AG09309 (cell line): ENCODE measurements around the gene NFASC.

ENCODE experiments used
- DNase-seq: peaks from one replicate; pipeline ENCODE4 v3.0.0-alpha.2; 2010; ENCODE audit warnings: low read depth
- H3K4me3 ChIP-seq: 2 replicates; pipeline ENCODE4 v1.5.1; 2011; ENCODE audit warnings: mild to moderate bottlenecking, low read depth, low read length, moderate library complexity; ENCODE audit not compliant: control insufficient read depth
- TF ChIP-seq, protein P1 (sequence below): IDR thresholded peaks from 2 replicates; pipeline ENCODE4 v1.5.1; 2011; ENCODE audit warnings: mild to moderate bottlenecking, low read depth, low read length, inconsistent platforms; ENCODE audit not compliant: insufficient read depth, control insufficient read depth; ENCODE audit errors: missing control alignments

Gene NFASC

DNA sequence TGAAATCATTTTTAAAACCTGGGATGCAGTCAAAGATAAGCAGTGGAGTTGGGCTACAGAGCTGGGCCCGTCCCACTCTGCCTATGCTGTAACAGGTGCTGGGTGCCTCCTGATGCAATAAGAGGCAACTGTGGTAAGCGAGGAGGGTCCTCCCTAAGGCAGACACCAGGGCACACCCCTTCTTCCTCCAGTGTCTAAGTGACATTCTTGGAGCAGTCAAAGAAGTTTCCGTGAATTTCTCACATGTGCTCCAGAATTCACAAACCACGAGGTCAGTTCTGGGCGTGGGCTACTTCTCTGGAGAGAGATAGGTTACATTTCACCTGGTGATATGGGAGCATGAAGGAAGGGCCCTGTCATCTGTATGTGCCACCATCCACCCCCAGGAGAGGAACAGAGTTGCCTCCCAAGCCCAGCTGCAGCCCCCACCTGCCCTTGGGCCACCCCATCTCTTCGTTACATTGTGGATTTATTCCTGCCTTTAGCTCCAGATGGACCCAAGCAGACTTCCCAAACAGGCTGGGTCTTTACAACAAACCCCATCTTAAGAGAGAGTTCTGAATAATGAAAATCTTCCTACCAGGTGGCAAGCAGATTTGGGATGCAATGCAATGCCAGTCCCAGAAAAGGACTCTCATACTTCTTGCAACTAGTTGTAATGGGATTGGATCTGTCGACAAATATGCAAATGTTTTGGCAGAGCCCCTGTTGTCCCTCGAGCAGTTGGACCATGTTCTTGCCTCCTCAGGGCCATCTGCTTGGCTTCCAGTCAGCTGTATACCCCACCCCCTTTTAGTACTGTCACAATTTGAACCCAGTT lies 89.9 kb downstream of the NFASC start:
- TF ChIP-seq, protein P1, sequence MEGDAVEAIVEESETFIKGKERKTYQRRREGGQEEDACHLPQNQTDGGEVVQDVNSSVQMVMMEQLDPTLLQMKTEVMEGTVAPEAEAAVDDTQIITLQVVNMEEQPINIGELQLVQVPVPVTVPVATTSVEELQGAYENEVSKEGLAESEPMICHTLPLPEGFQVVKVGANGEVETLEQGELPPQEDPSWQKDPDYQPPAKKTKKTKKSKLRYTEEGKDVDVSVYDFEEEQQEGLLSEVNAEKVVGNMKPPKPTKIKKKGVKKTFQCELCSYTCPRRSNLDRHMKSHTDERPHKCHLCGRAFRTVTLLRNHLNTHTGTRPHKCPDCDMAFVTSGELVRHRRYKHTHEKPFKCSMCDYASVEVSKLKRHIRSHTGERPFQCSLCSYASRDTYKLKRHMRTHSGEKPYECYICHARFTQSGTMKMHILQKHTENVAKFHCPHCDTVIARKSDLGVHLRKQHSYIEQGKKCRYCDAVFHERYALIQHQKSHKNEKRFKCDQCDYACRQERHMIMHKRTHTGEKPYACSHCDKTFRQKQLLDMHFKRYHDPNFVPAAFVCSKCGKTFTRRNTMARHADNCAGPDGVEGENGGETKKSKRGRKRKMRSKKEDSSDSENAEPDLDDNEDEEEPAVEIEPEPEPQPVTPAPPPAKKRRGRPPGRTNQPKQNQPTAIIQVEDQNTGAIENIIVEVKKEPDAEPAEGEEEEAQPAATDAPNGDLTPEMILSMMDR = no peak
- DNase-seq = no peak
- H3K4me3 ChIP-seq = no peak overlapping the region

DNA sequence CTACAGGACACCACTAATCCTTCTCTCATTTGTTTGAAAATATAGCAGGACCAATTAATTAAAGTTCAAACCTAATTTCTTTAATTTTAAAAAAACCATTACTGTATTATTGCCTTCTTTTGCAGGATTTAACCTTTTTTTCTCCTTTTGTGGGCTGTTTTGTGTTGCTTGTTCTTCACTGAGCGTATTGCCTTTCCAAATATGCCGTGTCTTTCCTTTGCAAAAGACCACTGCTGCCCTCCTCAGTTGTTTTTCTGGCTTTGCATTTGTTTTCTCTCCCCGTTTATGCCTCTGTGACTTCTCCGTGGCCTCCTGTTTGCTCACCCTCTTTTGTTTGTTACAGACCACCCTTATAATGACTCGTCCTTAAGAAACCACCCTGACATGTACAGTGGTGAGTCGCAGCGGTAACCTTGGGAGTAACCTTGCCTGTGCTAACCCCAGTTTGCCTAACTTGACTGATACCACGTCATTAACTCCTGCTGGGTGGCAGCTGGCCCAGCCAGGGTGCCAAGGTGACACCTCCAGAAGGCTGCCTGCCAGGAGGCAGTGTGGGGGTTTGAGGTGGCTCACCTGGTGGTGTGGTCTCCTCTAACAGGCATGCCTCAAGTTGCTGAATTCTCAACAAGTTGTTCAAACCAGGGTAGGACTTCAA lies 91.2 kb downstream of the NFASC start:
- H3K4me3 ChIP-seq = no peak overlapping the region
- DNase-seq = no peak
- TF ChIP-seq, protein P1 = no peak

DNA sequence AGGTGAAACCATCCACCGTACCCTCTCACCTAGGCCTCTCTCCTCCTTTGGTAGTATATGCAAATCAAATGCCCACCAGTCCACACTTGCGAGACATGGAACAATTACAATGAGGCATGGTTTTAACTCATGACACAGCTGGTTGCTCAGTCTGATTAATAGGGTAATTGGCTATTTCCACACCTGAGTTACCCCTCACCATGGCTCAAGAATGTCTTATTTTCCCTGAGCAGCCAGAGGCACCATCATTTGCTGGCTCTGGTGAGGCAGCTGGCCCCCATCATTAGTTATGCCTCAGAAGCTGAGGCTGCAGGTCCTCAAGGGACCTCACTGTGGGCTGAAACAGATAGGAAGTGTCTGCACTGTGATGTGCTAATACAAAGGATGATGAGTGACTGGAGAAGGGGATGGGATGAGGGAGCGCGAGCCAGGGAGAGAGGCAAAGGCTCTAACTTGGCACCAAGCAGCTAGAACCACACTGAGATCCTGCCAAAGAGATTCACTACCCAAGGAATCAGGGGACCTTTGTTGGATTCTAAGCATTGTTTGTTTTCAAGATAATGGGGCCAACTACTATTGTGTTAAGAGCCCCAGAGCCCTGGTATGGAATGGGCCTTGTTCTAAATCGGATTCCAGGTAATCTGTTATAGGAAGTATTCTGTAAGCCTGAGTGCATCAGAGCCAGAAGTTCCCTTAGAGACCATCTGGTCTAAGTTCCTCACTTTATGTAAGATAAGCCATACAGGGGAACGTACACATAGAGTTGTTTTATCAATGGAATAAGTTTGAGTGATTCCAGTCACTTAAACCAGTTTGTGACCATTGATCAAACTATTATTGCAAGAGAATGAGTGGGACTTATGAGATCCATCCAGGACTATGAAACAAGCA lies 92.3 kb downstream of the NFASC start:
- DNase-seq = no peak
- no peak overlapping the region for H3K4me3 ChIP-seq
- TF ChIP-seq, protein P1 = no peak

DNA sequence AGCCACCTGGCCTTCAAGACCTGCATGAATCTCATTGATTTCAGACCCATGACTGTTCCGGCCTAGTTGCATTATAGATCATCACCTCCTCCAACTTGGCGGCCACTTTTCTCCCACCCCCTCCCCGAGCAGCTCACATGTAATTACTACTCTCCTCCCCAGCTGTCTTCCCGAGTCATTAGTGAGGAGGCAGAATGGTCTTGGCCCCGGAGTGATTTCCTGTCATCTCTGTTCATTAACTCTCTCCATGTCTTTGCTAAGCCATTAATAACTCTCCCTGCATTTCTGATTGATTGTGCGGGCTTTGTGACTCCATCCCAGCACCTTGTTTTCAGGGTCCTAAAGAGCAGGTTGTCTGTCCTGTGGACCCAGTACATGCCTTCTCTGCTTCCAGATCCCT lies 96.8 kb downstream of the NFASC start:
- H3K4me3 ChIP-seq = no peak overlapping the region
- TF ChIP-seq, protein P1 = no peak
- DNase-seq = no peak

DNA sequence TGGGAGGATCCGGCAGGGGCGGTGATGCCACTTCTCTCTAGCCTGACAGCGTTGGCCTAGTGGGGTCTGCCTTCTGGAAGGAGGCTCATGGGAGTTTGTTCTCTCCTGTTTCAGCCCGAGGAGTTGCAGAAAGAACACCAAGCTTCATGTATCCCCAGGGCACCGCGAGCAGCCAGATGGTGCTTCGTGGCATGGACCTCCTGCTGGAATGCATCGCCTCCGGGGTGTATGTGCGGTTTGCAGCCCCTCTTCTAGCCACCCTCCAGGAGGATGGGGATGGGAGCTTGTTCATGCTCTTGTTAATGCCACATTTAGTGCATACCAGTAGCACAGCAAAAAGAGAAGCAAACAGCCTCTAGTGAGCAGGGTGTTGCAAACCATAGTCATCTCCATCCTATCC lies 97.5 kb downstream of the NFASC start:
- TF ChIP-seq, protein P1 = no peak

DNA sequence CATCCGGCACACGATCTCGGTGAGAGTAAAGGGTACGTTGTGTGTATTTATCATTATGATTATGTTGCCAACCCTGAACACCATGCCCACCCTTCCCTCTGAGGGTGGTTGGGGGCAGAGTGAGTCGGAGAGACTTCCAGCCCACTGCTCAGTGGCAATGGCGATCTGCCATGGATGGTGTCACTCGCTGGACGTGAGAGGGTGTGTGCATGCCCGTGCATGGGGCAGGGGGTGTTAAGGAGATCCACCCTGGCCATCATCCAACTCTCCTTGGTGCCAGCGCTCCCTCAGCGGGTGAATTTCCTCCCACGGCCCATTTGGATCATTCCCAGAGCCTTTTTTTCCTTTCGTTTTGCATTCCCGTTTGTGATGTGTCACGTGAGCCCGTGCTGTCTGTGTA lies 98.3 kb downstream of the NFASC start:
- no peak overlapping the region for H3K4me3 ChIP-seq
- DNase-seq = no peak
- TF ChIP-seq, protein P1 = no peak

More for the DNA sequence above, 97.5 kb downstream of the NFASC start:
- H3K4me3 ChIP-seq = no peak overlapping the region
- no peak for DNase-seq
